HG03025 (cell line): Measurements from ENCODE around the gene CCDC9B.
A peak's percentile ranks its signal among the peaks of the same experiment; 100 is the strongest.

Source experiments
- ATAC-seq: cut with Tn5 transposase; IDR thresholded peaks from one replicate; pipeline ENCODE4 v1.9.1; 2021; ENCODE audit warnings: mild to moderate bottlenecking, moderate library complexity; ENCODE audit not compliant: unreplicated experiment, low FRiP score

CCDC9B gene

DNA sequence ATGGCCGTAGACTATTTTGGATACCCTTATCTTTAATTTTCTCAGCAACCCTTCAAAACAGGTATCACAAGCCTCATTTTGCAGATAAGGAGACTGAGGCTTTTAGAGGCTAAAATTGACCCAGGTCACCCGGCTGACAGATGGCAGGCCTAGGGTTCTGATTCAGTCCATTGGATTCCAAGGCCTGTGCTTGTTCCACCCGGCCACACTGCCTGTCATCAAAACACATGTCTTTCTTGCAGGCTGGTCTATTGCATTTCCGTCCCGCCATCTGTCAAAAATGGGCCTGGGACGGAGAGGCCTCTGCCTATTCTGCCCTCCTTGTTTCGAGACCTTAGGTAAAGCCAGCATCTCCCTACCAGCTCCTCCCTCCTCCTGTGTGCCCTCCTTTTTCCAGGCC, 9.1 kb downstream of the CCDC9B start:
- no peak for ATAC-seq

DNA sequence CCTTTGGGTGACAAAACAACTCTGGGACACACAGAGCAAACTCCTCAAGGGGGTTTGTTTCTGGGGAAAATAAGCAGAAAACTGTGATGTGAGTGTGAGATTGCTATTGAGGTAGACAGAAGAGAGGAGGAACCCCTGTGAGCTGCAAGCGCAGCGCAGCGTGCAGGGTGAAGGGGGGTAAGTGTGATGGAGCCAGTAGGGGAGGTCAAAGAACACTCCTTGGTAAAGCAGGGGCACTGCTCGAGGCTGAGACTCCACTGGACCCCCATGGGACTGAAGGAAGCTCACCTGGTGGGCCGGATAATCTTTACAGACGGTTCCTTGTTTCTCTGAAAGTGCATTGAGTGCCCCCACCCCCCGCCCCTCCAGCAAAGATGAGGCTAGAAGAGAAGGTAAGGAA, 9.7 kb downstream of the CCDC9B start:
- ATAC-seq: no peak

- ATAC-seq: no peak
Observed at GRCh38 chr15:40330368-40330836, 10.3 kb downstream of the CCDC9B start.

GRCh38 chr15:40329804-40330203, 10.9 kb downstream of the CCDC9B start:
- no peak for ATAC-seq

DNA sequence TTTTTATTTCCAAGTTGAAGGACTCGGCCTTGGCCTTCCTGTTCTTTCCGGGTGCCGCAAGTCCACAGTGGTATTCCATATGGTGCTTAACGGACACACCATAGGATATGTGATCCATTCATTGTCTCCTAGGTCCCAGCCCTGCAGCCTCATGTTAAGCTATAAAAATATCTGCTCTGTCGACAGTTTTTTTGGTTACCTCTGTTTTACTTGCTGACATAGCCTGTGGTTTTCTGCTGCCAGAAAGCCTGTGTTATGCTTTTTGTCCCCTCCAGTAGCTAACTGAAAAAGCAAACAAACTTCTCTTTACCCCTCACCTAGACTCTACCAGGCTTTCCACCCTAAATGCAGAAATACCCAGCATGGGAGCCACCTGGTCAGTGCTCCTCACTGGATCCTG, 12.0 kb downstream of the CCDC9B start:
- ATAC-seq: no peak

GRCh38 chr15:40328176-40328575, 12.6 kb downstream of the CCDC9B start:
- ATAC-seq: no peak

DNA sequence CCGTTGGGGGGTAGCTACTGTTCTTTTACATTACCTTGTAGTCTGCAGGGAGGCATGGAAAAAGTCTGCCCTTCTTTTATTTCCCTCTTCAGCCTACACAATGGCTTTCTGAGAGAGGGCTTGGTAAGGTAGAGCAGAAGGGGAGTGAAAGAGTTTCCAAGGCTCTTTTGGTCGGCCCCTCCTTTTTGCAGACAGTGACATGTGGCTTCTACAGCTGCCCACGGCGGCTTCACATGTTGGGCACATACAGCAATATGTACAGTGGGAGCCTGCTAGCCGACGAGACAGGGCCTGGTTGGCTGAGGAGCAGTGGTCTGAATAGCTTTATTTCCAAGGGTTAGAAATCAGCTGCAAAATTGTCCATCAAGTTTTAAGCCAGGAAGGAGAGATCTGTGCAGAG, 13.3 kb downstream of the CCDC9B start:
- no peak for ATAC-seq

DNA sequence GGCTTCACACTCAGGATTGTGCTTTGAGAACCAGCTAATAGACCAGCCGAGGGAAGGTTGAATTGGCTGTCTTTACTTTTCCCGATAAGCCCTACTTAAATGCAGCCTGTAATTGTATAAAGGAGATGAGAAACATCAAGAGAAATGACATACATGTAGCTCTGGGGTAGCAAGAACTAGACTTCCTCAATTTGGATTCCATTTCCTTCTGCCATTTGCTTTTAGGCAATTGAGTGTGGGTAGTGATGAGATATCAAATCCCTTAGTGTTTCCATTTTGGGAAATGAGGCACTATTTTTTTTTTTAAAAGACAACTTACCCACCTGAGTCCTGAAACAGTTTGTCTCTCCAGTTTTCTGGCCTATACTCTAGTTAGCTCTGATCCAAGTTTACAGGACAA, 15.0 kb downstream of the CCDC9B start:
- no peak for ATAC-seq

GRCh38 chr15:40325188-40325587, 15.6 kb downstream of the CCDC9B start:
- no peak for ATAC-seq

GRCh38 chr15:40323953-40324937, 16.5 kb downstream of the CCDC9B start:
- ATAC-seq: peak; percentile 11

DNA sequence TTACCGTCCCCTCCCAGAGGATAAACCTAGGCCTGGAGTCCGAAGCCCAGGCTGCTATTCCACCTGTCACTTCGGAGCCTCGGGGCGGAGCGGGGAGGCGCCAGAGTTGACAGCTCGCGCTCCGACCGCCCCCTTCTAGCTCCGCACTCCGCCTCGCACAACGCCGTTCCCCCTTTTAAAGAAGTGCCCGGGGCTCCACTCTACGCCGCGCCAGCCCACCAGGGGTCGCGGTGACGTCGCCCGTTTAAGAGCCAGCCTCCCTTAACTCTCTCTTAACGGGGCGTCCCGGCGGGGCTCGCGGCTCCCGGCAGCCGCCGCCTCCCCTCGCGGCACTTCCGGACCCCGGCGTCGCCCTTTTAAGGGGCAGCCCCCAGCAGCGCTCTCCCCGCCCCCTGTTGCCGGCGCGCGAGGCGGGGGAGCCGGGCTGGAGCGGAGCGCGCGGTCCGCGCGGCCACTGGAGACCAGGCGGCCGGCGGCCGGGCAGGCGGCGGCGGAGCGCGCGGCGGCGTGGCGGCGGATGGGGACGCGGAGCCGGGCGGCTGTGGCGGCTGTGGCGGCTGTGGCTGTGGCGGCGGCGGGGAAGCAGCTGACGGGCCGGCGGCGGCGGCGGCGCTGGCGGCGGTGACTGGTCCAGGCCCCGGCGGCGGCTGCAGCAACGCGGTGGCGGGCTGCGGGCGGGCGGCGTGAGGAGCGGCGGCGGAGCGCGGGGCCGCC, 17.3 kb downstream of the CCDC9B start, which contains the start of gene INAFM2:
INAFM2 (plus strand) TSS at position 454 of the 714 bp plus-strand sequence. CDS start 364 bp downstream, outside the sequence.
- ATAC-seq: peak; percentile 87

GRCh38 chr15:40322531-40323238, 18.1 kb downstream of the CCDC9B start:
- ATAC-seq: no peak

DNA sequence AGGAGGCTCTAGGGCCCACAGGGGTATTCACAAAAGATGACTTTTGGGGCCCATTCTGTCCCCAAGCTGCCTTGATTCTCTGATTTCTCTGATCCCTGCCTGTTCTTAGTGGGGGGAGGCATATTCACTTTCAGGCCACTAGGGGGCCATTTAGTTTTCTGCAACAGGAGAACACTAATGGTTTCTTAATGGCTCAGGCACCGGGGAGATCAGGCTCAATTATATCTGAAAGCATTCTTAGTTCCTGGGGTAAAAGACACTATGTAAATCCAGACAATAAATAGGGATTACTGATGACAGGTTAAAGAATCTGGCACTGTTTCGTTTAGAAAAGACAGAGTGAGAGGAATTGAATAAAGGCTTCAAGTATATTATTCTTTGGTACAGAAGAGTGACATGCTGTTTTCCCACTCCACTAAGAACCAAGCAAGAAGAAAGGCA, 19.8 kb downstream of the CCDC9B start:
- no peak for ATAC-seq

- ATAC-seq: no peak
Observed at GRCh38 chr15:40320409-40320808, 20.3 kb downstream of the CCDC9B start.

- ATAC-seq: no peak
Observed at GRCh38 chr15:40317580-40317979, 23.2 kb downstream of the CCDC9B start.

DNA sequence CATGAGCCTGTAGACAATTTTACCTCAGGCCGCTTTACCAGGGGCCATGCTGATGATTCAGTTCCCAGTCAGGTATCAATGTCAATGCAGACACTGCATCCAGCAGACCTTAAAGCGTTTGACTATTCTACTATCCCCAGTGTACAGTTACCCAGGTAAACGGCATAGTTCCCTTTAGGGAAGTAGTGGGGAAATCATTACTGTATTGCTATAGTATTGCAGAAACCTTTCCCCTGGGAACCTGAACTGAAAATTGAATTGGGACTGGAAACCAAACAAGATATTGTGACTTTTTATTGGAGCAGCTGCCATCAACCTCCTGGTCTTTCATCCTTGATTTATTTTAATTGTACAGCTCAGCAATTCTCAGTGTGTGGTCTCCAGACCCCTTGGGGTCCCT, 23.8 kb downstream of the CCDC9B start:
- no peak for ATAC-seq

GRCh38 chr15:40314723-40315276, 25.9 kb downstream of the CCDC9B start:
- no peak for ATAC-seq

DNA sequence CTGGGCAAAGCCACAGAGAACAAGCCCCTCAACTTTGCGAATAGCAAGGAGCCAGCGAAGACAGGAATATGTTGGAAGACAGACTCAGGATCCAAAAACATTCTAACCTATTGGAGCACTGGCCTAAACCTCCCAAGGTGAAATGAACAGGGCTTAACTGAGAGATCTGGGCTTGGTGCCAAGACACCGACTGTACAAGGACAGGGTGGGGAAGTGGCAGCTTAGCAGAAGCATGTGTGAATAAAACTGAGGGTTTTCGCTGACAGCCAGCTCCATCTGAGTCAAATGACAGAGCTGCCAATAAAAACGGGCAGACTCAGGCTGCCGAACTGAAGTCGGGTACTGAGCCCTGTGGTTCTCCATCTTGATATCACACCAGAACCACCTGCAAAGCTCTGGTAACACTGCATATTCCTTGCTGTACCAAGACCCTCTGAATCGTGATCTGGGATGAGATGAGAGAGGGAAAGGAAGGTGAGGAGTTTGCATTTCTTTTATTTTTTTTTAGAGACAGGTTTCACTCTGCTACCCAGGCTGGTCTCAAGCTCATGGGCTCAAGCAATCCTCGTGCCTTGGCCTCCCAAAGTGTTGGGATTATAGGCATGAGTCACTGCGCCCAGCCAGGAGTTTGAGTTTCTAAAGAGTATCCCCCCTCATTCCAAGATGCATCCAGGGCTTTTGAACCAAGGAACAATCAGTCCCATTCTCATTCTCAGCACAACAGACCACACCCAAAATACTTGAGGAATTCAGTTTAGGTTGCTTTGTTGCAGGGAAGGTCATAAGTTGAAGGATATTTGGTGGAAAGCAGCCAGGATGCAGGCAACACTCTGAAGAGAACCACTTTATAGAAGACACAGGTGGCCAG, 27.0 kb downstream of the CCDC9B start:
- no peak for ATAC-seq

DNA sequence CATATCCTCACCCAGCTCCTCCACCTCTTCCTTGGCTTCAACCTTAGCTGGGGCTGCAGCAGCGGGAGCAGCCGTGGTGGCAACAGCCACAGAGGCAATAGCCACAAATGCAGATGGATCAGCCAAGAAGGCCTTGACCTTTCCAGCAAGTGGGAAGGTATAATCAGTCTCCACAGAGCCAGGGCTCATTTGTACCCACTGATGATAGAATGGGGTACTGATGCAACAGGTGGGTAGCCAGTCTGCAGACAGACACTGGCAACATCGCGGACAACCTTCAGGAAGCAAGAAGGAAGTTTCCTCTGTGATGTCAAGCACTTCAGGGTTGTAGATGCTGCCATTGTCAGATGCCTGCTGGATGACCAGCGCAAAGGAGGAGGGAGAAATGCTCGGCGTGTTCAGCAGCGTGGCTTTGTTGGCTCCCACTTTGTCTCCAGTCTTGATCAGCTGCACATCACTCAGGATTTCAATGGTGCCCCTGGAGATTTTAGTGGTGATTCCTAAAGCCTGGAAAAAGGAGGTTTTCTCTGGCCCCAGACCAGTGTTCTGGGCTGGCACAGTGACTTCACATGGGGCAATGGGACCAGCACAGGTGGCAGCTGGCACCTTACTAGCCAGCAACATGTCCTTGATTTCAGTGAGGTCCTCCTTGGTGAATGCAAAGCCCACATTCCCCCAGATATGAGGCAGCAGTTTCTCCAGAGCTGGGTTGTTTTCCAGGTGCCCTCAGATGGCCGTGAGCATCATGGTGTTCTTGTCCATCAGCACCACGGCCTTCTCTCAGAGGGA, 28.2 kb downstream of the CCDC9B start:
- no peak for ATAC-seq
